ENCODE results near the gene CLCA1. TPM values are rescaled to one million over a fixed set of nuclear protein-coding genes. Genes with fewer than 3 reads are reported as not detected.

The CLCA1 gene
- total and polyA plus RNA-seq, 3 experiments from 2014 or later, result not detected

DNA sequence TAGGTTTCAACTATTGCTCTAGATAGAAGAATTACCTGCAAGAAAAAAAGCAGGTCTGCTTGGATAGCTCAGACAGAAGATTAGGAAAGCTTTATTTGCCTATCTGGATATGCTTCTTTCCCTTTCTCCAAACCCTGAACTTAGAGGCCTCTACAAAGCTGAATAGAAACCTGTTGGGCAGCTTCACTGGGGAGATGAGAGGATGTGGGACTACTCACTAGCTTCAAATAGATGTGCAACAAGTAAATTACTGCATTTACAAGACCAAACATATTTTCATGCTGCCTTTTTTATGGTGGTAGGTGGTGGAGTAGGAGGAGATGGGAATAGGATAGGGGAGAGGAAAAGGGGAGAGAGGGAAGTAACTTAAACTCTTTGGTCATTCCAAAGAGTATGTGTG lies 38.4 kb upstream of the CLCA1 start:
- Histone ChIP-seq H3K9me3 (ENCODE audit: low read length) (no peaks in the 10 kb centered on the region), H3K27ac (ENCODE audit: low read depth, low read length) (no peak overlapping the region), H3K36me3 (ENCODE audit: insufficient read depth, low read length) (no peaks in the 10 kb centered on the region), H3K4me3 (ENCODE audit: low read length) (no peak overlapping the region), H3K4me1 (ENCODE audit: insufficient read depth, low read length) (no peaks in the 10 kb centered on the region), H3K27me3 (ENCODE audit: insufficient read depth, low read length, poor library complexity, severe bottlenecking) (no peaks in the 10 kb centered on the region)
- Mint-ChIP-seq H3K9me3 (no peaks in the 10 kb centered on the region), H3K4me3 (no peak overlapping the region), H3K27me3 (peaks cover 9 to 15% of the 10 kb centered on the region in 2 donors), H3K4me1 (no peaks in the 10 kb centered on the region), H3K36me3 (no peaks in the 10 kb centered on the region), H3K27ac (no peak overlapping the region)
- no peak for DNase-seq
- POLR2A ChIA-PET, result no interaction called here
- CTCF ChIA-PET, result interaction anchor here (0.8 to 1.5 kb wide), 3 partner anchors 9 to 69 kb away, joined by 3 to 4 read pairs (median 3); no protein-coding TSS in a partner anchor

DNA sequence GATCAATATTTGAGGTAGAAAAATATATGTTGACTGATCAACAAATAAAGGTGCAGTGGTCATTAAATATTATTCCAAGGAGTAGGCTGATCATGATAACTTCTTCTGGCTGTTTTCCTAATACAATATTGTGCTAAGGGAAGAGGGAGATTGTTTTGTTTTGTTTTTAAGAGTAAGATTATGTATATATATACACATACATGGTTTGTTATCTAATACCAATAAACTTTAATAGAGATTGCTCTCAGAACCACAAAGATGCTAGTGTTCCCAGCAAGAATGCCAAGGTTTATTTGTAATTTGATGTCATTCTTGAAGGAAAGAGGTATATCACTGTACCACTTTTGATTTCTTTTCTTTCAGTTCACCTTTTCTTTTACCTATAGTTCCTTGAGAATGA lies 34.7 kb upstream of the CLCA1 start:
- Mint-ChIP-seq H3K27me3 (peaks cover 18 to 42% of the 10 kb centered on the region in 2 donors), H3K4me3 (no peak overlapping the region), H3K36me3 (no peaks in the 10 kb centered on the region), H3K4me1 (no peaks in the 10 kb centered on the region), H3K27ac (no peak overlapping the region), H3K9me3 (no peaks in the 10 kb centered on the region)
- H3K4me1 ChIP-seq (ENCODE audit: insufficient read depth, low read length), result no peaks in the 10 kb centered on the region
- POLR2A ChIA-PET, result no interaction called here
- no peaks in the 10 kb centered on the region for H3K27me3 ChIP-seq (ENCODE audit: insufficient read depth, low read length, poor library complexity, severe bottlenecking)
- no peaks in the 10 kb centered on the region for H3K9me3 ChIP-seq (ENCODE audit: low read length)
- no peaks in the 10 kb centered on the region for H3K36me3 ChIP-seq (ENCODE audit: insufficient read depth, low read length)
- DNase-seq, result no peak
- no peak overlapping the region for H3K4me3 ChIP-seq (ENCODE audit: low read length)
- CTCF ChIA-PET, result no interaction called here
- H3K27ac ChIP-seq (ENCODE audit: low read depth, low read length), result no peak overlapping the region

GRCh38 chr1:86435327-86435726 lies 33.4 kb upstream of the CLCA1 start:
- no peaks in the 10 kb centered on the region for H3K9me3 Mint-ChIP-seq
- Histone ChIP-seq H3K36me3 (ENCODE audit: insufficient read depth, low read length) (no peaks in the 10 kb centered on the region), H3K4me3 (ENCODE audit: low read length) (no peak overlapping the region), H3K27ac (ENCODE audit: low read depth, low read length) (no peak overlapping the region), H3K27me3 (ENCODE audit: insufficient read depth, low read length, poor library complexity, severe bottlenecking) (no peaks in the 10 kb centered on the region), H3K4me1 (ENCODE audit: insufficient read depth, low read length) (no peaks in the 10 kb centered on the region), H3K9me3 (ENCODE audit: low read length) (no peaks in the 10 kb centered on the region)
- H3K4me1 Mint-ChIP-seq, result no peaks in the 10 kb centered on the region
- H3K27me3 Mint-ChIP-seq, result peaks cover 18 to 42% of the 10 kb centered on the region in 2 donors
- POLR2A ChIA-PET, result no interaction called here
- DNase-seq, result no peak
- no peak overlapping the region for H3K4me3 Mint-ChIP-seq
- no peaks in the 10 kb centered on the region for H3K36me3 Mint-ChIP-seq
- H3K27ac Mint-ChIP-seq, result no peak overlapping the region
- CTCF ChIA-PET, result interaction anchor here (0.9 to 1.3 kb wide), 3 partner anchors 17 to 19 kb away, joined by 3 to 4 read pairs (median 4); no protein-coding TSS in a partner anchor

GRCh38 chr1:86436041-86436440 lies 32.7 kb upstream of the CLCA1 start:
- Histone ChIP-seq H3K4me1 (ENCODE audit: insufficient read depth, low read length) (no peaks in the 10 kb centered on the region), H3K27me3 (ENCODE audit: insufficient read depth, low read length, poor library complexity, severe bottlenecking) (no peaks in the 10 kb centered on the region), H3K27ac (ENCODE audit: low read depth, low read length) (no peak overlapping the region), H3K4me3 (ENCODE audit: low read length) (no peak overlapping the region), H3K9me3 (ENCODE audit: low read length) (no peaks in the 10 kb centered on the region), H3K36me3 (ENCODE audit: insufficient read depth, low read length) (no peaks in the 10 kb centered on the region)
- DNase-seq, result no peak
- Mint-ChIP-seq H3K27me3 (peaks cover 18 to 42% of the 10 kb centered on the region in 2 donors), H3K4me3 (no peak overlapping the region), H3K36me3 (no peaks in the 10 kb centered on the region), H3K4me1 (no peaks in the 10 kb centered on the region), H3K9me3 (no peaks in the 10 kb centered on the region), H3K27ac (no peak overlapping the region)
- POLR2A ChIA-PET, result no interaction called here
- CTCF ChIA-PET, result interaction anchor here (1.3 to 2.0 kb wide), 2 partner anchors 17 to 64 kb away, joined by 4 to 10 read pairs; no protein-coding TSS in a partner anchor

DNA sequence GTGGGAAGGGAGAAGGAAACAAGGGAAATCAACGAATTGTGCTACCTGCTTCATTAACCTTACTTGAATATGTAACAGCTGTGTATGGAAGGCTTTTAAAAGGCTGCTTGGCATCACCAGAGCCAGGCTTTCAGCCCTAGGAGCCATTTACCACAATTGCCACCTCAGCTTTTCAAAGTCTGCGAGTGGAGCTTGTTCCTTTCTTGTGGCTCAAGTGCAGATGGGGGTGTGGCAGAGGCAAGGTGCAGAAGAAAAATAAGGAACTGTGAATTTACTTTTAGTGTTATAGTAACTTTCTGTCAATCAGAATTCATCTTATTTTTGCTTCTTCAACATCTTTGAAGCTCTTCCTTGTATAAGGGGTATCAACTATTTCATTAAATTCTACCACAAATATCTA lies 27.1 kb upstream of the CLCA1 start:
- peaks cover 4% of the 10 kb centered on the region for H3K4me1 ChIP-seq (ENCODE audit: insufficient read depth, low read length)
- POLR2A ChIA-PET, result no interaction called here
- peaks cover 1 to 9% (median 8%) of the 10 kb centered on the region in 3 donors for H3K4me1 Mint-ChIP-seq
- no peaks in the 10 kb centered on the region for H3K36me3 ChIP-seq (ENCODE audit: insufficient read depth, low read length)
- no peak overlapping the region for H3K27ac Mint-ChIP-seq
- no peaks in the 10 kb centered on the region for H3K27me3 ChIP-seq (ENCODE audit: insufficient read depth, low read length, poor library complexity, severe bottlenecking)
- DNase-seq, result peak in 2 of 5 donors; percentile 29 to 64
- H3K4me3 Mint-ChIP-seq, result no peak overlapping the region
- no peak overlapping the region for H3K4me3 ChIP-seq (ENCODE audit: low read length)
- H3K9me3 ChIP-seq (ENCODE audit: low read length), result no peaks in the 10 kb centered on the region
- CTCF ChIA-PET, result no interaction called here
- no peaks in the 10 kb centered on the region for H3K9me3 Mint-ChIP-seq
- H3K27me3 Mint-ChIP-seq, result peaks cover 8 to 21% of the 10 kb centered on the region in 2 donors
- H3K36me3 Mint-ChIP-seq, result no peaks in the 10 kb centered on the region
- H3K27ac ChIP-seq (ENCODE audit: low read depth, low read length), result no peak overlapping the region

- Mint-ChIP-seq H3K4me3 (no peak overlapping the region), H3K27ac (no peak overlapping the region), H3K36me3 (no peaks in the 10 kb centered on the region), H3K9me3 (no peaks in the 10 kb centered on the region), H3K27me3 (peaks cover 3 to 21% of the 10 kb centered on the region in 2 donors), H3K4me1 (peaks cover 1 to 9% (median 8%) of the 10 kb centered on the region in 3 donors)
- Histone ChIP-seq H3K9me3 (ENCODE audit: low read length) (no peaks in the 10 kb centered on the region), H3K4me1 (ENCODE audit: insufficient read depth, low read length) (peaks cover 4% of the 10 kb centered on the region), H3K27ac (ENCODE audit: low read depth, low read length) (no peak overlapping the region), H3K36me3 (ENCODE audit: insufficient read depth, low read length) (no peaks in the 10 kb centered on the region), H3K27me3 (ENCODE audit: insufficient read depth, low read length, poor library complexity, severe bottlenecking) (no peaks in the 10 kb centered on the region), H3K4me3 (ENCODE audit: low read length) (no peak overlapping the region)
- no peak for DNase-seq
- POLR2A ChIA-PET, result no interaction called here
- CTCF ChIA-PET, result no interaction called here
Observed at GRCh38 chr1:86441997-86442396, 26.7 kb upstream of the CLCA1 start.

DNA sequence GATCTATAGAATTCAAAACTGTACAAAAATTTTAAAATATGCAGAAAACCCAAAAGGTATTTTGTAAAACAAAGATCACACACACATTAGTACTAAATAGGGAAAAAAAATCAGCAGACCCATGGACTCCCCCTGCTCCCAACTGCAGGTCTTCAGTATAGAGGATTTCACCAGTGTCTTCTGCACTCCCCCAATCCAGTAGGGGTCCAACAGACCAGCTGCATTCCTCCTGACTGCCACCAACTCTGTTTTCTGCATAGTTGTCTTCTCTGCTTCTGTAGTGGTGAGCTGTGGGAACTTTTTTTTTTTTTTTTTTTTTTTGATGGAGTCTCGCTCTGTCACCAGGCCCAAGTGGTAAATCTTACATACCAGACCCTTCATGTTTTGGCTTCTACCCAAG lies 22.8 kb upstream of the CLCA1 start:
- DNase-seq, result no peak
- H3K36me3 Mint-ChIP-seq, result no peaks in the 10 kb centered on the region
- Histone ChIP-seq H3K9me3 (ENCODE audit: low read length) (no peaks in the 10 kb centered on the region), H3K27ac (ENCODE audit: low read depth, low read length) (no peak overlapping the region), H3K4me3 (ENCODE audit: low read length) (no peak overlapping the region), H3K4me1 (ENCODE audit: insufficient read depth, low read length) (peaks cover 4% of the 10 kb centered on the region), H3K36me3 (ENCODE audit: insufficient read depth, low read length) (no peaks in the 10 kb centered on the region), H3K27me3 (ENCODE audit: insufficient read depth, low read length, poor library complexity, severe bottlenecking) (no peaks in the 10 kb centered on the region)
- H3K4me1 Mint-ChIP-seq, result peaks cover 1 to 9% (median 8%) of the 10 kb centered on the region in 3 donors
- ChIA-PET POLR2A (no interaction called here), CTCF (no interaction called here)
- H3K27ac Mint-ChIP-seq, result no peak overlapping the region
- H3K4me3 Mint-ChIP-seq, result no peak overlapping the region
- H3K9me3 Mint-ChIP-seq, result no peaks in the 10 kb centered on the region
- H3K27me3 Mint-ChIP-seq, result peaks cover 0 to 4% of the 10 kb centered on the region in 2 donors

GRCh38 chr1:86447198-86447790 lies 21.4 kb upstream of the CLCA1 start:
- ChIA-PET CTCF (interaction anchor here (0.9 kb wide), 1 partner anchor 28 kb away, joined by 3 read pairs; no protein-coding TSS in a partner anchor), POLR2A (no interaction called here)
- DNase-seq, result no peak
- H3K36me3 ChIP-seq (ENCODE audit: insufficient read depth, low read length), result no peaks in the 10 kb centered on the region
- no peaks in the 10 kb centered on the region for H3K9me3 Mint-ChIP-seq
- H3K9me3 ChIP-seq (ENCODE audit: low read length), result no peaks in the 10 kb centered on the region
- H3K36me3 Mint-ChIP-seq, result no peaks in the 10 kb centered on the region
- peaks cover 0 to 4% of the 10 kb centered on the region in 2 donors for H3K27me3 Mint-ChIP-seq
- H3K4me1 ChIP-seq (ENCODE audit: insufficient read depth, low read length), result no peaks in the 10 kb centered on the region
- no peak overlapping the region for H3K4me3 Mint-ChIP-seq
- H3K27ac Mint-ChIP-seq, result no peak overlapping the region
- H3K27ac ChIP-seq (ENCODE audit: low read depth, low read length), result no peak overlapping the region
- no peaks in the 10 kb centered on the region for H3K4me1 Mint-ChIP-seq
- H3K4me3 ChIP-seq (ENCODE audit: low read length), result no peak overlapping the region
- no peaks in the 10 kb centered on the region for H3K27me3 ChIP-seq (ENCODE audit: insufficient read depth, low read length, poor library complexity, severe bottlenecking)

All from CD8-positive, alpha-beta memory T cell (primary cell).